Suprapubic skin (tissue), 4 donors: ENCODE results near the gene ACVR2A. TPM values are rescaled to one million over a fixed set of nuclear protein-coding genes. Genes with fewer than 3 reads are reported as not detected.

ENCODE experiments used
- DNase-seq, 2 donors: peaks; one replicate each; pipeline ENCODE4 v3.0.0-alpha.2; 2019; ENCODE audit warnings: low spot score in 2 of 2
- H3K27ac ChIP-seq: fragments of 200-600 bp; sonication (generic); one replicate; pipeline ENCODE4 v1.5.1; 2019
- H3K27me3 ChIP-seq: fragments of 200-600 bp; sonication (generic); one replicate; pipeline ENCODE4 v1.5.1; 2019
- H3K36me3 ChIP-seq: fragments of 200-600 bp; sonication (generic); one replicate; pipeline ENCODE4 v1.5.1; 2019
- H3K4me1 ChIP-seq: fragments of 200-600 bp; sonication (generic); one replicate; pipeline ENCODE4 v1.5.1; 2019
- H3K4me3 ChIP-seq: fragments of 200-600 bp; sonication (generic); one replicate; pipeline ENCODE4 v1.5.1; 2019; ENCODE audit warnings: mild to moderate bottlenecking
- H3K9me3 ChIP-seq: fragments of 200-600 bp; sonication (generic); one replicate; pipeline ENCODE4 v1.5.1; 2019
- EP300 ChIP-seq: sonication (generic); formaldehyde crosslinking; IDR thresholded peaks from one replicate; pipeline ENCODE4 v1.6.1; 2017; ENCODE audit warnings: antibody characterized with exemption
- POLR2A ChIP-seq, 2 donors: fragments of 450-650 bp; IDR thresholded peaks; one replicate each; pipeline ENCODE4 v1.6.1; 2017; ENCODE audit warnings: antibody characterized with exemption in 2 of 2, mild to moderate bottlenecking in 2 of 2, moderate library complexity in 2 of 2
- POLR2AphosphoS5 ChIP-seq, 3 donors: sonication (generic); formaldehyde crosslinking; IDR thresholded peaks; one replicate each; pipeline ENCODE4 v1.6.1; 2017; ENCODE audit warnings: antibody characterized with exemption in 3 of 3
- WGBS: methylation state at CpG from one replicate; pipeline ENCODE4 v1.1.5; 2018; 5-methylcytosine and 5-hydroxymethylcytosine counted together
- total RNA-seq, 4 donors: library from RNA; depleted of rRNA; stranded (reverse); fragments of >200 nt; gene quantifications; one replicate each; pipeline ENCODE4 v1.1.0, GENCODE V29; 2016
- TF ChIP-seq, protein P1 (sequence below), 2 donors: fragments of 200-600 bp in 1 of 2; fragments of 450-650 bp in 1 of 2; sonication (generic) in 1 of 2; IDR thresholded peaks; one replicate each; pipeline ENCODE4 v1.5.1; 2016 to 2019; ENCODE audit warnings: antibody characterized with exemption in 2 of 2, mild to moderate bottlenecking in 1 of 2, moderate library complexity in 1 of 2

ACVR2A gene
- total RNA-seq, 4 donors from 2014 or later: 38.7 to 123 (median 45.0) TPM

DNA sequence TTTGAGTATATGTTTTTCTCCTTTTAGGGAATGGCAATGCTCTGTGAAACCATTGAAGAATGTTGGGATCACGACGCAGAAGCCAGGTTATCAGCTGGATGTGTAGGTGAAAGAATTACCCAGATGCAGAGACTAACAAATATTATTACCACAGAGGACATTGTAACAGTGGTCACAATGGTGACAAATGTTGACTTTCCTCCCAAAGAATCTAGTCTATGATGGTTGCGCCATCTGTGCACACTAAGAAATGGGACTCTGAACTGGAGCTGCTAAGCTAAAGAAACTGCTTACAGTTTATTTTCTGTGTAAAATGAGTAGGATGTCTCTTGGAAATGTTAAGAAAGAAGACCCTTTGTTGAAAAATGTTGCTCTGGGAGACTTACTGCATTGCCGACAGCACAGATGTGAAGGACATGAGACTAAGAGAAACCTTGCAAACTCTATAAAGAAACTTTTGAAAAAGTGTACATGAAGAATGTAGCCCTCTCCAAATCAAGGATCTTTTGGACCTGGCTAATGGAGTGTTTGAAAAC, 82.3 kb downstream of the ACVR2A start:
- Histone ChIP-seq H3K27ac (no peak overlapping the region), H3K27me3 (no peaks in the 10 kb centered on the region), H3K9me3 (no peaks in the 10 kb centered on the region), H3K4me1 (peaks cover 3% of the 10 kb centered on the region), H3K36me3 (peaks cover 29% of the 10 kb centered on the region), H3K4me3 (no peak overlapping the region)
- 99% methylated on average over 4 of the region's 4 CpGs for WGBS
- TF ChIP-seq EP300 (no peak), POLR2A (IDR thresholded peaks at IDR 0.05) (no peak), POLR2AphosphoS5 (IDR thresholded peaks at IDR 0.05) (no peak)
- TF ChIP-seq, protein P1, sequence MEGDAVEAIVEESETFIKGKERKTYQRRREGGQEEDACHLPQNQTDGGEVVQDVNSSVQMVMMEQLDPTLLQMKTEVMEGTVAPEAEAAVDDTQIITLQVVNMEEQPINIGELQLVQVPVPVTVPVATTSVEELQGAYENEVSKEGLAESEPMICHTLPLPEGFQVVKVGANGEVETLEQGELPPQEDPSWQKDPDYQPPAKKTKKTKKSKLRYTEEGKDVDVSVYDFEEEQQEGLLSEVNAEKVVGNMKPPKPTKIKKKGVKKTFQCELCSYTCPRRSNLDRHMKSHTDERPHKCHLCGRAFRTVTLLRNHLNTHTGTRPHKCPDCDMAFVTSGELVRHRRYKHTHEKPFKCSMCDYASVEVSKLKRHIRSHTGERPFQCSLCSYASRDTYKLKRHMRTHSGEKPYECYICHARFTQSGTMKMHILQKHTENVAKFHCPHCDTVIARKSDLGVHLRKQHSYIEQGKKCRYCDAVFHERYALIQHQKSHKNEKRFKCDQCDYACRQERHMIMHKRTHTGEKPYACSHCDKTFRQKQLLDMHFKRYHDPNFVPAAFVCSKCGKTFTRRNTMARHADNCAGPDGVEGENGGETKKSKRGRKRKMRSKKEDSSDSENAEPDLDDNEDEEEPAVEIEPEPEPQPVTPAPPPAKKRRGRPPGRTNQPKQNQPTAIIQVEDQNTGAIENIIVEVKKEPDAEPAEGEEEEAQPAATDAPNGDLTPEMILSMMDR (IDR thresholded peaks at IDR 0.05): no peak
- DNase-seq: no peak

DNA sequence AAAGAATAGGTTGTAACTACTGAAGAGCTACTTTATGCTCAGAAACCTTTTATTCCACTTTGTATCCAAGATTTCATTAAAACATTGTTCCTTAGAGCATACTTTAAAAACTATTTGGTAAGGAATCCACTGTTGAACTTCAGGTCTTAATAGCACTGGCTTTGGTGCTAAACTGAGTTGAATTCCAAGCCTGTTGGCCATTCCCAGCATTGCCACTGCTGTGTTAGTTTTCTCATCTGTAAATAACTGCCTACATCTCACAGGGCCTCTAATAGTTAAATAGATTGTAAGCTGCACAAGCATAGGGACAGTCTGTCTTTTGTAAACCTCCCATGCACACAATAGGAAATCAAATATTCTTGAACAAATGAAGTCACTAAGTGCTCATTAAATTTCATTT, 89.1 kb downstream of the ACVR2A start:
- no peaks in the 10 kb centered on the region for H3K9me3 ChIP-seq
- no peaks in the 10 kb centered on the region for H3K27me3 ChIP-seq
- H3K4me3 ChIP-seq: no peak overlapping the region
- H3K27ac ChIP-seq: no peak overlapping the region
- no peak for TF ChIP-seq EP300
- TF ChIP-seq POLR2AphosphoS5 (IDR thresholded peaks at IDR 0.05): no peak
- no peak for TF ChIP-seq POLR2A (IDR thresholded peaks at IDR 0.05)
- TF ChIP-seq, protein P1 (IDR thresholded peaks at IDR 0.05): no peak
- peaks cover 29% of the 10 kb centered on the region for H3K36me3 ChIP-seq
- H3K4me1 ChIP-seq: no peaks in the 10 kb centered on the region
- DNase-seq: no peak

DNA sequence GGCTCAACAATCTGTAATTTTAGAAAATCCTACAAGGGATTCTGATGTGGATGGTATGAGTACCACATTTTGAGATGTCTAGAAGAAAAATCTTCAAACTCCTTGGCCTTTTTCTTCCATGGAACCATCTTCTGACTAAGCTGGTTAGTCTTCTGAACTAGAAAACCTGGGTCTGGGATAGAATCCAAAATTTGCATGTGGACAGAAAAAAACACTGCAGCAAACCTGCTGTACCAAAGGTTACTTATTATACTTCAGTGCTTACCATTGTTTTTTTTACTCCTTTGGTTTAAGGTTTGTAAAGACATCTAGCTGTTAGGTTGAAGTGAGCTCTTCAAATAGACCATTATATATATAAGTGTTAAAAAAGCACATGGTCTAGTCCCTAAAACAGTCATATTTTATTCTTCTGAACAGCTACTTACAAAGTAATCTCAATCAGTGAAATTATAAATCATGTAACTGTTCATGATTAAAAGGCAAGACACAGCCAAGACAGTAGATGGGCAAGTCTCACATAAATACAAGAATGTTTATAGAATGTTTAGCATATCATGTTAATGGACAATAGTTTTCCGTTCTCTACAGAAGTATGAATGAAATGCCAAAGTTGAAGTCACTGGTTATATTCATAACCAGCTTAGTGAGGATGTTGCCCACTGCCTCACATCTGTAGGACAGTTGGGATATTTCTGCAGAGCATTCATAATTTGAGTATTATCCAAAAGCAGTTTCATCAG, 90.2 kb downstream of the ACVR2A start:
- 57% methylated on average over 1 of the region's 1 CpG for WGBS
- TF ChIP-seq, protein P1 (IDR thresholded peaks at IDR 0.05): no peak
- TF ChIP-seq EP300 (no peak), POLR2AphosphoS5 (IDR thresholded peaks at IDR 0.05) (no peak), POLR2A (IDR thresholded peaks at IDR 0.05) (no peak)
- no peak overlapping the region for H3K27ac ChIP-seq
- no peaks in the 10 kb centered on the region for H3K4me1 ChIP-seq
- no peak for DNase-seq
- no peak overlapping the region for H3K4me3 ChIP-seq
- H3K9me3 ChIP-seq: no peaks in the 10 kb centered on the region
- H3K36me3 ChIP-seq: peaks cover 26% of the 10 kb centered on the region
- no peaks in the 10 kb centered on the region for H3K27me3 ChIP-seq

DNA sequence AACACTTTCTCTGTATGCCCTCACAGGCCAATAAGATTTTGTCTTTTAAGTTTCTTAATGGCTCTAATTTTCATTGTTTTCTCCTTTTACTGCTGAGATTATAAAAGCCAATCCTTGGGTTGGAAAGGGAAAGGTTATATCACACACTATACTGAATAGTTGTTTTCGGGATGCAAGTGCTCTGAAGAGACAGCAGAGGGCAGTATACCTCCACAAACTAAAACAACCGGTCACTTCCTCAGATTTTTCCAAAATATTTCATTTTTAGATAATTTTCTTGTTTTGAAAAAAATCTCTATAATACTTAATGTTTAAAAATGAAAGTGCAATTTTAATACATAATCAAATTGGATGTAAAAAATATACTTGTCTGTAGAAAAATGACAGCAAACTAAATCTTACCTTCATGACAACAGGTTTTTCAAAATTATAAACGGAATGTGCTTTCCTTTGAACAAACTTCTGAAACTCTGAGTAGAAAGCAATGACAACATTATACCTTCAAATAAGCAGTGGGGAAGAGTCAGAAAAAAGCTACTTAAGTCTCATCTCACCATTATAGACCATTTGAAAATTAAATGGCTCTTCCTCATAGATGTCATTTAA, 93.0 kb downstream of the ACVR2A start:
- H3K36me3 ChIP-seq: peaks cover 26% of the 10 kb centered on the region
- TF ChIP-seq, protein P1 (IDR thresholded peaks at IDR 0.05): peak; percentile 75 to 88
- TF ChIP-seq POLR2A (IDR thresholded peaks at IDR 0.05): no peak
- TF ChIP-seq EP300: no peak

DNA sequence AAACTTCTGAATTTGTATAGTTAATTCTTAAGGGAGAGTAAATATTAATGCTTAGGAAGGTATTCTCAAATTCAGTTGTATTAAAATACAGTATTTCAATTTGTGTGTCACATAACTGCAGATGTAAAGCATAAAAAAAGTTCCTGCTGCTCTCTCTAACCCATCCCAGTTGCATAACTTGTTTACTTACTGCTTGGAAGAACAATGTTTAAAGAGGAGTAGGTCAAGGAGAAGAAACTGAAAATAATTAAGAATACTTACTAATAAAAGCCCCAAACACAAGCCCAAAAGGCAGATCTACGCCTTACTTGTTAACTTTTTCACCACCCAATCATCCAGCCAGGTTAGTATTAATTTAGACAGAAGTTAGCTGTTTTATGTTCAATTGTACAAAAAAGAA, 94.5 kb downstream of the ACVR2A start:
- TF ChIP-seq EP300: no peak
- TF ChIP-seq, protein P1 (IDR thresholded peaks at IDR 0.05): no peak
- TF ChIP-seq POLR2A (IDR thresholded peaks at IDR 0.05): no peak
- no peak for TF ChIP-seq POLR2AphosphoS5 (IDR thresholded peaks at IDR 0.05)
- no peak overlapping the region for H3K27ac ChIP-seq
- peaks cover 28% of the 10 kb centered on the region for H3K36me3 ChIP-seq
- 96% methylated on average over 1 of the region's 1 CpG for WGBS
- H3K4me3 ChIP-seq: no peak overlapping the region
- no peaks in the 10 kb centered on the region for H3K9me3 ChIP-seq
- no peaks in the 10 kb centered on the region for H3K4me1 ChIP-seq
- no peak for DNase-seq
- no peaks in the 10 kb centered on the region for H3K27me3 ChIP-seq

More for the DNA sequence above, 93.0 kb downstream of the ACVR2A start:
- 43% methylated on average over 3 of the region's 3 CpGs for WGBS
- Histone ChIP-seq H3K4me1 (no peaks in the 10 kb centered on the region), H3K9me3 (no peaks in the 10 kb centered on the region), H3K4me3 (no peak overlapping the region), H3K27me3 (no peaks in the 10 kb centered on the region), H3K27ac (no peak overlapping the region)
- no peak for DNase-seq
